AG09309 (cell line): Measurements from ENCODE around the gene PAQR7.

Source experiments
- DNase-seq: peaks from one replicate; pipeline ENCODE4 v3.0.0-alpha.2; 2010; ENCODE audit warnings: low read depth
- H3K4me3 ChIP-seq: 2 replicates; pipeline ENCODE4 v1.5.1; 2011; ENCODE audit warnings: mild to moderate bottlenecking, low read depth, low read length, moderate library complexity; ENCODE audit not compliant: control insufficient read depth
- CTCF ChIP-seq: IDR thresholded peaks from 2 replicates; pipeline ENCODE4 v1.5.1; 2011; ENCODE audit warnings: mild to moderate bottlenecking, low read depth, low read length, inconsistent platforms; ENCODE audit not compliant: insufficient read depth, control insufficient read depth; ENCODE audit errors: missing control alignments

PAQR7 gene

GRCh38 chr1:25875154-25875855 lies at the start of gene PAQR7:
Gene PAQR7 (minus strand): TSS chr1:25875708. CDS start chr1:25863839, 11,869 bp downstream.
- H3K4me3 ChIP-seq, result peak within 1 kb of the TSS; percentile 47
- no peak for DNase-seq
- no peak for TF ChIP-seq CTCF

GRCh38 chr1:25924454-25924853 lies 48.9 kb upstream of the PAQR7 start:
- no peak overlapping the region for H3K4me3 ChIP-seq
- no peak for TF ChIP-seq CTCF
- DNase-seq, result no peak

GRCh38 chr1:25922971-25923552 lies 47.6 kb upstream of the PAQR7 start:
- no peak for DNase-seq
- TF ChIP-seq CTCF, result no peak
- peak overlapping the region; percentile 52 for H3K4me3 ChIP-seq

- no peak for DNase-seq
- peak overlapping the region; percentile 52 for H3K4me3 ChIP-seq
- no peak for TF ChIP-seq CTCF
Observed at GRCh38 chr1:25922056-25922970, 46.8 kb upstream of the PAQR7 start.

GRCh38 chr1:25918615-25919014 lies 43.1 kb upstream of the PAQR7 start:
- DNase-seq, result no peak
- TF ChIP-seq CTCF, result no peak
- no peak overlapping the region for H3K4me3 ChIP-seq

- no peak for DNase-seq
- TF ChIP-seq CTCF, result no peak
- no peak overlapping the region for H3K4me3 ChIP-seq
Observed at GRCh38 chr1:25917996-25918395, 42.5 kb upstream of the PAQR7 start.
